ENCODE results near the gene MDFIC.

- TF ChIP-seq POLR2AphosphoS5 (IDR thresholded peaks at IDR 0.05; ENCODE audit: borderline replicate concordance, low read depth, low read length) (no peak), EZH2 (IDR thresholded peaks at IDR 0.05) (no peak), FOXP2 (optimal IDR thresholded peaks at IDR 0.05; ENCODE audit: control extremely low read depth, extremely low read length, insufficient read depth) (no peak)
Measured at GRCh38 chr7:114970732-114971131, 48.8 kb downstream of the MDFIC start.

All from SK-N-MC (cell line).